ENCODE measurements around the gene RBFOX1. TPM values are rescaled to one million over a fixed set of nuclear protein-coding genes. Genes with fewer than 3 reads are reported as not detected.

RBFOX1 gene
- total and polyA plus RNA-seq, 10 of the 15 experiments (the other 5 are each of a cell fraction or from before 2014, with no cell fraction given), result 0.87 TPM; not detected in 9

DNA sequence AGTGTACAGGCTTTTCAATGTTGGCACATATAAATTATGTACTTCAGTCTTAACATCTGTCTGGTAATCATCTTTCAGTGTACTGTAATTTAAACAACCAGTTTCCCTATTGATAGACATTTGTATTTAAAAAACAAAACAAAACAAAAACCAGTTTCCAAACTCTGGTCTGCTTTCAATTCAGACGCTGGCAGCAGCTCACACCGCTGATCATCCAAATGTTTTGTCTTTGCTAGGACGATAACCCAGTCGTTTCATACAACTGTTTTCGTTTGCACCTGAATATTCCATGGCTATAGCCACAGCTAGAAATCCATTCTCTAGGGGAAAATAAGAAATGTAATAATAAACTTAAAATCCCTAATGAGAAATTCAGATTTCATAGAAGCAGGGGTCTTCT is 47.8 kb downstream of the RBFOX1 start:
- ChIA-PET CTCF (no interaction called here), SMC1A (ENCODE audit: uncharacterized antibody, unreplicated experiment) (no interaction called here), RAD21 (ENCODE audit: unreplicated experiment) (no interaction called here), POLR2A (no interaction called here)
- Histone ChIP-seq H3K4me3 (no peak overlapping the region), H3K9ac (ENCODE audit: control insufficient read depth, insufficient read depth, low read length) (no peak overlapping the region), H4K20me1 (ENCODE audit: control insufficient read depth, insufficient read depth) (no peaks in the 10 kb centered on the region), H3K4me1 (ENCODE audit: control insufficient read depth, insufficient read depth, low read length) (no peaks in the 10 kb centered on the region), H3K4me2 (ENCODE audit: control insufficient read depth, insufficient read depth) (no peak overlapping the region), H3K36me3 (ENCODE audit: control insufficient read depth in 2 of 2, insufficient read depth in 2 of 2, low read length in 1 of 2) (no peaks in the 10 kb centered on the region), H3K27ac (ENCODE audit: control insufficient read depth, insufficient read depth) (no peak overlapping the region), H3K27me3 (replicated peaks in 1 of 2; ENCODE audit: control insufficient read depth in 2 of 2, insufficient read depth in 2 of 2, low read length in 1 of 2) (no peaks in the 10 kb centered on the region), H3K79me2 (ENCODE audit: control insufficient read depth, insufficient read depth, low read length) (no peaks in the 10 kb centered on the region), H3K9me3 (replicated peaks; ENCODE audit: control insufficient read depth, insufficient read depth, low read length) (no peaks in the 10 kb centered on the region; the same call in 2 of the 3 replicates), H2AFZ (ENCODE audit: control insufficient read depth, low read depth, low read length) (no peak overlapping the region)
- in situ Hi-C loops (cut with MboI) (no loop called here), intact Hi-C loops (cut with micrococcal nuclease; ENCODE audit: unreplicated experiment) (no loop called here)
- BruUV-seq (replicated peaks), result no TSS peak
- TF ChIP-seq TARDBP (IDR thresholded peaks at IDR 0.05; ENCODE audit: borderline replicate concordance), result no peak
- no peak for TF ChIP-seq SUZ12 (IDR thresholded peaks at IDR 0.05; ENCODE audit: unreplicated experiment)
- TF ChIP-seq ZBED1 (IDR thresholded peaks at IDR 0.05; ENCODE audit: borderline replicate concordance), result no peak
- TF ChIP-seq ZNF24 (IDR thresholded peaks at IDR 0.05), result no peak
- no peak for TF ChIP-seq RB1 (IDR thresholded peaks at IDR 0.05; ENCODE audit: borderline replicate concordance)
- no peak for TF ChIP-seq PML (IDR thresholded peaks at IDR 0.05; ENCODE audit: low read length)
- DNase-seq (ENCODE audit: low read depth, low spot score) (no peak), FAIRE-seq (no peak), ATAC-seq (no peak)
- 43% methylated on average over 5 of the region's 5 CpGs for WGBS (ENCODE audit: insufficient coverage, insufficient replicate concordance, low lambda C conversion rate, missing lambda C conversion rate)

DNA sequence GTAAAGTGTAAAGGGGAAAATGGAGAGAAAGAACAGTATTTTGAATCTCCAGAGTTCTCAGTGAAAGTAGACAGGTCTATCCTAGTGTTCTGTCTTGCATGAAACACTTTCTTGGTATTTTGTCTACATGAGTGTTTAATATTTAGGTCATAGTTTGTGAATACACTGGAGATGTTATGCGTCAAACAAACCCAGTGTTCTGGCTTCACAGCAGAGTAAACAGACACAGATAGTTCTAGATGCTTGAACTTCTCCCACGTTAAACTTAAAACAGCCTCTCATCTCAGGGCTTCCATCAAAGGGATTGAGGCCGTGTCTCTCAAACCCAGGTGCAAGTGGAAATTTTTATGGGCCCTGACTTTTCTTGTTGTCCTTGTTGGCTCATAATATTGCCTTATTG is 48.3 kb downstream of the RBFOX1 start:
- intact Hi-C loops (cut with micrococcal nuclease; ENCODE audit: unreplicated experiment) (no loop called here), in situ Hi-C loops (cut with MboI) (no loop called here)
- SMC1A ChIA-PET (ENCODE audit: uncharacterized antibody, unreplicated experiment), result no interaction called here
- FAIRE-seq (no peak), ATAC-seq (no peak), DNase-seq (ENCODE audit: low read depth, low spot score) (no peak)
- H3K4me2 ChIP-seq (ENCODE audit: control insufficient read depth, insufficient read depth), result no peak overlapping the region
- no peak overlapping the region for H2AFZ ChIP-seq (ENCODE audit: control insufficient read depth, low read depth, low read length)
- no peak overlapping the region for H3K27ac ChIP-seq (ENCODE audit: control insufficient read depth, insufficient read depth)
- no peaks in the 10 kb centered on the region for H3K27me3 ChIP-seq (replicated peaks in 1 of 2; ENCODE audit: control insufficient read depth in 2 of 2, insufficient read depth in 2 of 2, low read length in 1 of 2)
- no peak overlapping the region for H3K9ac ChIP-seq (ENCODE audit: control insufficient read depth, insufficient read depth, low read length)
- no peaks in the 10 kb centered on the region; the same call in 2 of the 3 replicates for H3K9me3 ChIP-seq (replicated peaks; ENCODE audit: control insufficient read depth, insufficient read depth, low read length)
- no peaks in the 10 kb centered on the region for H3K4me1 ChIP-seq (ENCODE audit: control insufficient read depth, insufficient read depth, low read length)
- RAD21 ChIA-PET (ENCODE audit: unreplicated experiment), result no interaction called here
- POLR2A ChIA-PET, result no interaction called here
- BruUV-seq (replicated peaks), result no TSS peak
- 36% methylated on average over 3 of the region's 3 CpGs for WGBS (ENCODE audit: insufficient coverage, insufficient replicate concordance, low lambda C conversion rate, missing lambda C conversion rate)
- H3K4me3 ChIP-seq, result no peak overlapping the region
- no peaks in the 10 kb centered on the region for H3K36me3 ChIP-seq (ENCODE audit: control insufficient read depth in 2 of 2, insufficient read depth in 2 of 2, low read length in 1 of 2)
- H4K20me1 ChIP-seq (ENCODE audit: control insufficient read depth, insufficient read depth), result no peaks in the 10 kb centered on the region
- no peaks in the 10 kb centered on the region for H3K79me2 ChIP-seq (ENCODE audit: control insufficient read depth, insufficient read depth, low read length)
- CTCF ChIA-PET, result no interaction called here
- TF ChIP-seq SRF (IDR thresholded peaks at IDR 0.05; ENCODE audit: low read depth in 2 of 2, low read length in 2 of 2) (no peak), NR2F1 (conservative IDR thresholded peaks at IDR 0.05) (no peak), BRCA1 (IDR thresholded peaks at IDR 0.05; ENCODE audit: low read depth, low read length) (no peak), CHD4 (IDR thresholded peaks at IDR 0.05) (no peak), FOS (IDR thresholded peaks at IDR 0.05; ENCODE audit: borderline replicate concordance, extremely low read depth, insufficient read length) (no peak)
- TF ChIP-seq, protein P1, sequence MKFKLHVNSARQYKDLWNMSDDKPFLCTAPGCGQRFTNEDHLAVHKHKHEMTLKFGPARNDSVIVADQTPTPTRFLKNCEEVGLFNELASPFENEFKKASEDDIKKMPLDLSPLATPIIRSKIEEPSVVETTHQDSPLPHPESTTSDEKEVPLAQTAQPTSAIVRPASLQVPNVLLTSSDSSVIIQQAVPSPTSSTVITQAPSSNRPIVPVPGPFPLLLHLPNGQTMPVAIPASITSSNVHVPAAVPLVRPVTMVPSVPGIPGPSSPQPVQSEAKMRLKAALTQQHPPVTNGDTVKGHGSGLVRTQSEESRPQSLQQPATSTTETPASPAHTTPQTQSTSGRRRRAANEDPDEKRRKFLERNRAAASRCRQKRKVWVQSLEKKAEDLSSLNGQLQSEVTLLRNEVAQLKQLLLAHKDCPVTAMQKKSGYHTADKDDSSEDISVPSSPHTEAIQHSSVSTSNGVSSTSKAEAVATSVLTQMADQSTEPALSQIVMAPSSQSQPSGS (IDR thresholded peaks at IDR 0.05; ENCODE audit: low read length), result no peak
- TF ChIP-seq, protein P2, sequence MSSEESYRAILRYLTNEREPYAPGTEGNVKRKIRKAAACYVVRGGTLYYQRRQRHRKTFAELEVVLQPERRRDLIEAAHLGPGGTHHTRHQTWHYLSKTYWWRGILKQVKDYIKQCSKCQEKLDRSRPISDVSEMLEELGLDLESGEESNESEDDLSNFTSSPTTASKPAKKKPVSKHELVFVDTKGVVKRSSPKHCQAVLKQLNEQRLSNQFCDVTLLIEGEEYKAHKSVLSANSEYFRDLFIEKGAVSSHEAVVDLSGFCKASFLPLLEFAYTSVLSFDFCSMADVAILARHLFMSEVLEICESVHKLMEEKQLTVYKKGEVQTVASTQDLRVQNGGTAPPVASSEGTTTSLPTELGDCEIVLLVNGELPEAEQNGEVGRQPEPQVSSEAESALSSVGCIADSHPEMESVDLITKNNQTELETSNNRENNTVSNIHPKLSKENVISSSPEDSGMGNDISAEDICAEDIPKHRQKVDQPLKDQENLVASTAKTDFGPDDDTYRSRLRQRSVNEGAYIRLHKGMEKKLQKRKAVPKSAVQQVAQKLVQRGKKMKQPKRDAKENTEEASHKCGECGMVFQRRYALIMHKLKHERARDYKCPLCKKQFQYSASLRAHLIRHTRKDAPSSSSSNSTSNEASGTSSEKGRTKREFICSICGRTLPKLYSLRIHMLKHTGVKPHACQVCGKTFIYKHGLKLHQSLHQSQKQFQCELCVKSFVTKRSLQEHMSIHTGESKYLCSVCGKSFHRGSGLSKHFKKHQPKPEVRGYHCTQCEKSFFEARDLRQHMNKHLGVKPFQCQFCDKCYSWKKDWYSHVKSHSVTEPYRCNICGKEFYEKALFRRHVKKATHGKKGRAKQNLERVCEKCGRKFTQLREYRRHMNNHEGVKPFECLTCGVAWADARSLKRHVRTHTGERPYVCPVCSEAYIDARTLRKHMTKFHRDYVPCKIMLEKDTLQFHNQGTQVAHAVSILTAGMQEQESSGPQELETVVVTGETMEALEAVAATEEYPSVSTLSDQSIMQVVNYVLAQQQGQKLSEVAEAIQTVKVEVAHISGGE (CRISPR knock-in tag; IDR thresholded peaks at IDR 0.05), result no peak
- TF ChIP-seq, protein P3, sequence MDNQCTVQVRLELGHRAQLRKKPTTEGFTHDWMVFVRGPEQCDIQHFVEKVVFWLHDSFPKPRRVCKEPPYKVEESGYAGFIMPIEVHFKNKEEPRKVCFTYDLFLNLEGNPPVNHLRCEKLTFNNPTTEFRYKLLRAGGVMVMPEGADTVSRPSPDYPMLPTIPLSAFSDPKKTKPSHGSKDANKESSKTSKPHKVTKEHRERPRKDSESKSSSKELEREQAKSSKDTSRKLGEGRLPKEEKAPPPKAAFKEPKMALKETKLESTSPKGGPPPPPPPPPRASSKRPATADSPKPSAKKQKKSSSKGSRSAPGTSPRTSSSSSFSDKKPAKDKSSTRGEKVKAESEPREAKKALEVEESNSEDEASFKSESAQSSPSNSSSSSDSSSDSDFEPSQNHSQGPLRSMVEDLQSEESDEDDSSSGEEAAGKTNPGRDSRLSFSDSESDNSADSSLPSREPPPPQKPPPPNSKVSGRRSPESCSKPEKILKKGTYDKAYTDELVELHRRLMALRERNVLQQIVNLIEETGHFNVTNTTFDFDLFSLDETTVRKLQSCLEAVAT (IDR thresholded peaks at IDR 0.05), result no peak

Data from GM12878 (cell line).